Measurements from ENCODE around the gene DNMT1.

- TF ChIP-seq, protein P1, sequence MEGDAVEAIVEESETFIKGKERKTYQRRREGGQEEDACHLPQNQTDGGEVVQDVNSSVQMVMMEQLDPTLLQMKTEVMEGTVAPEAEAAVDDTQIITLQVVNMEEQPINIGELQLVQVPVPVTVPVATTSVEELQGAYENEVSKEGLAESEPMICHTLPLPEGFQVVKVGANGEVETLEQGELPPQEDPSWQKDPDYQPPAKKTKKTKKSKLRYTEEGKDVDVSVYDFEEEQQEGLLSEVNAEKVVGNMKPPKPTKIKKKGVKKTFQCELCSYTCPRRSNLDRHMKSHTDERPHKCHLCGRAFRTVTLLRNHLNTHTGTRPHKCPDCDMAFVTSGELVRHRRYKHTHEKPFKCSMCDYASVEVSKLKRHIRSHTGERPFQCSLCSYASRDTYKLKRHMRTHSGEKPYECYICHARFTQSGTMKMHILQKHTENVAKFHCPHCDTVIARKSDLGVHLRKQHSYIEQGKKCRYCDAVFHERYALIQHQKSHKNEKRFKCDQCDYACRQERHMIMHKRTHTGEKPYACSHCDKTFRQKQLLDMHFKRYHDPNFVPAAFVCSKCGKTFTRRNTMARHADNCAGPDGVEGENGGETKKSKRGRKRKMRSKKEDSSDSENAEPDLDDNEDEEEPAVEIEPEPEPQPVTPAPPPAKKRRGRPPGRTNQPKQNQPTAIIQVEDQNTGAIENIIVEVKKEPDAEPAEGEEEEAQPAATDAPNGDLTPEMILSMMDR (IDR thresholded peaks at IDR 0.05), result no peak
- no peak for TF ChIP-seq POLR2A (IDR thresholded peaks at IDR 0.05)
These were observed 406 bp upstream of the DNMT1 start for GRCh38 chr19:10195199-10195519.

All from testis (tissue), 2 donors.